Renal cortical epithelial cell (primary cell): ENCODE measurements around the gene THOC3. TPM values are rescaled to one million over a fixed set of nuclear protein-coding genes. Genes with fewer than 3 reads are reported as not detected.
"Not testable (repeated sequence)": the region's sequence is repeated elsewhere in the genome, so short reads cannot be mapped to it uniquely, and the experiment has no call there.

ENCODE experiments used
- DNase-seq: peaks from one replicate; pipeline ENCODE4 v3.0.0-alpha.2; 2011; ENCODE audit warnings: low read depth
- total RNA-seq: library from RNA; depleted of rRNA; stranded (reverse); fragments of >200 nt; gene quantifications from 2 replicates; pipeline ENCODE4 v1.2.3, GENCODE V29; 2014

The THOC3 gene
- total RNA-seq = 33.0 and 55.4 TPM in 2 replicates

GRCh38 chr5:175967471-175968372 is at the start of gene THOC3:
THOC3 (minus strand) TSS chr5:175968315; CDS start chr5:175968208, 107 bp downstream.
- DNase-seq = peak; percentile 53

GRCh38 chr5:176017324-176017723 is 49.2 kb upstream of the THOC3 start:
- DNase-seq = not testable (repeated sequence)

- not testable (repeated sequence) for DNase-seq
Observed at GRCh38 chr5:176014360-176014759, 46.2 kb upstream of the THOC3 start.

GRCh38 chr5:176011088-176011487 is 43.0 kb upstream of the THOC3 start:
- DNase-seq = not testable (repeated sequence)

- not testable (repeated sequence) for DNase-seq
Observed at GRCh38 chr5:176010202-176010601, 42.1 kb upstream of the THOC3 start.

GRCh38 chr5:176007220-176007619 is 39.1 kb upstream of the THOC3 start:
- DNase-seq = not testable (repeated sequence)

- not testable (repeated sequence) for DNase-seq
Observed at GRCh38 chr5:176006819-176007218, 38.7 kb upstream of the THOC3 start.

- DNase-seq = peak; percentile 1
Observed at GRCh38 chr5:175997979-175998378, 29.9 kb upstream of the THOC3 start.

GRCh38 chr5:175997495-175997894 is 29.4 kb upstream of the THOC3 start:
- DNase-seq = not testable (repeated sequence)

- not testable (repeated sequence) for DNase-seq
Observed at GRCh38 chr5:175996791-175997190, 28.7 kb upstream of the THOC3 start.

GRCh38 chr5:175995506-175995905 is 27.4 kb upstream of the THOC3 start:
- not testable (repeated sequence) for DNase-seq

- not testable (repeated sequence) for DNase-seq
Observed at GRCh38 chr5:175979371-175979995, 11.4 kb upstream of the THOC3 start.

GRCh38 chr5:175968381-175968780 is 266 bp upstream of the THOC3 start:
- DNase-seq = not testable (repeated sequence)

GRCh38 chr5:175962329-175962728 is 5.8 kb downstream of the THOC3 start:
- DNase-seq = not testable (repeated sequence)

GRCh38 chr5:175960228-175960627 is 7.9 kb downstream of the THOC3 start:
- not testable (repeated sequence) for DNase-seq

GRCh38 chr5:175958515-175958914 is 9.6 kb downstream of the THOC3 start:
- DNase-seq = not testable (repeated sequence)

GRCh38 chr5:175954107-175954506 is 14.0 kb downstream of the THOC3 start:
- not testable (repeated sequence) for DNase-seq

- DNase-seq = not testable (repeated sequence)
Observed at GRCh38 chr5:175952810-175953209, 15.3 kb downstream of the THOC3 start.

GRCh38 chr5:175951339-175951969 is 16.7 kb downstream of the THOC3 start:
- DNase-seq = not testable (repeated sequence)

GRCh38 chr5:175948329-175949108 is 19.6 kb downstream of the THOC3 start:
- not testable (repeated sequence) for DNase-seq

GRCh38 chr5:175943253-175943652 is 24.9 kb downstream of the THOC3 start:
- not testable (repeated sequence) for DNase-seq
